OCI-LY1 (cell line): Measurements from ENCODE around the gene IGF2BP2.

ENCODE experiments used
- H2AFZ ChIP-seq: fragments of 200-600 bp; sonication (generic), shearing (Covaris generic); 2 replicates; pipeline ENCODE4 v1.6.0; 2014; ENCODE audit warnings: antibody characterized with exemption, mild to moderate bottlenecking, low read length
- H3F3A ChIP-seq: fragments of 200-600 bp; sonication (generic), shearing (Covaris generic); 2 replicates; pipeline ENCODE4 v1.6.0; 2014; ENCODE audit warnings: mild to moderate bottlenecking, antibody characterized with exemption, low read length, moderate library complexity; ENCODE audit not compliant: insufficient read depth
- H3K27ac ChIP-seq: fragments of 200-600 bp; sonication (generic); 2 replicates; pipeline ENCODE4 v1.5.1; 2014; ENCODE audit warnings: low read length, mixed run types, mild to moderate bottlenecking, low read depth; ENCODE audit not compliant: poor library complexity, severe bottlenecking
- H3K27me3 ChIP-seq: fragments of 200-600 bp; sonication (generic); 2 replicates; pipeline ENCODE4 v1.6.0; 2014; ENCODE audit warnings: antibody characterized with exemption, mild to moderate bottlenecking, low read length, moderate library complexity; ENCODE audit not compliant: insufficient read depth
- H3K36me3 ChIP-seq: fragments of 200-600 bp; sonication (generic); 2 replicates; pipeline ENCODE4 v1.6.1; 2014; ENCODE audit warnings: mild to moderate bottlenecking, antibody characterized with exemption, low read length, moderate library complexity, mixed read lengths; ENCODE audit not compliant: insufficient read depth
- H3K4me1 ChIP-seq: fragments of 200-600 bp; sonication (generic); 2 replicates; pipeline ENCODE4 v1.5.1; 2014; ENCODE audit warnings: mild to moderate bottlenecking, low read length, moderate library complexity; ENCODE audit not compliant: insufficient read depth, severe bottlenecking
- H3K4me2 ChIP-seq: fragments of 200-600 bp; sonication (generic), shearing (Covaris generic); 2 replicates; pipeline ENCODE4 v1.6.1; 2014; ENCODE audit warnings: low read length
- H3K4me3 ChIP-seq: fragments of 200-600 bp; sonication (generic); 2 replicates; pipeline ENCODE4 v1.5.1; 2014; ENCODE audit warnings: low read length, low read depth, mild to moderate bottlenecking, mixed read lengths; ENCODE audit not compliant: poor library complexity, severe bottlenecking
- H3K79me2 ChIP-seq: fragments of 200-600 bp; shearing (Covaris generic); 2 replicates; pipeline ENCODE4 v1.6.1; 2016; ENCODE audit warnings: mixed run types, low read length, mixed read lengths; ENCODE audit not compliant: insufficient read depth
- H3K9ac ChIP-seq: fragments of 200-600 bp; sonication (generic), shearing (Covaris generic); 2 replicates; pipeline ENCODE4 v1.6.1; 2014; ENCODE audit warnings: mild to moderate bottlenecking, low read length, mixed read lengths
- H3K9me2 ChIP-seq: fragments of 200-600 bp; sonication (generic), shearing (Covaris generic); 2 replicates; pipeline ENCODE4 v1.6.1; 2014; ENCODE audit warnings: low read depth, mild to moderate bottlenecking, low read length, mixed read lengths
- H3K9me3 ChIP-seq: fragments of 200-600 bp; shearing (Covaris generic); 2 replicates; pipeline ENCODE4 v1.6.1; 2014; ENCODE audit warnings: low read length, mixed read lengths
- H4K20me1 ChIP-seq: fragments of 200-600 bp; sonication (generic), shearing (Covaris generic); 2 replicates; pipeline ENCODE4 v1.6.0; 2016; ENCODE audit warnings: mild to moderate bottlenecking, low read length; ENCODE audit not compliant: insufficient read depth
- EZH2 ChIP-seq: fragments of 200-600 bp; sonication (generic), shearing (Covaris generic); IDR thresholded peaks from 2 replicates; pipeline ENCODE4 v1.8.0; 2017; ENCODE audit warnings: borderline replicate concordance, mixed run types, mild to moderate bottlenecking, antibody characterized with exemption, low read length, moderate library complexity, mixed read lengths
- TF ChIP-seq, protein P1 (sequence below): fragments of 200-600 bp; sonication (generic), shearing (Covaris generic); IDR thresholded peaks from 2 replicates; pipeline ENCODE4 v1.5.1; 2017; ENCODE audit warnings: mild to moderate bottlenecking, antibody characterized with exemption, low read length, moderate library complexity, mixed read lengths

The IGF2BP2 gene

DNA sequence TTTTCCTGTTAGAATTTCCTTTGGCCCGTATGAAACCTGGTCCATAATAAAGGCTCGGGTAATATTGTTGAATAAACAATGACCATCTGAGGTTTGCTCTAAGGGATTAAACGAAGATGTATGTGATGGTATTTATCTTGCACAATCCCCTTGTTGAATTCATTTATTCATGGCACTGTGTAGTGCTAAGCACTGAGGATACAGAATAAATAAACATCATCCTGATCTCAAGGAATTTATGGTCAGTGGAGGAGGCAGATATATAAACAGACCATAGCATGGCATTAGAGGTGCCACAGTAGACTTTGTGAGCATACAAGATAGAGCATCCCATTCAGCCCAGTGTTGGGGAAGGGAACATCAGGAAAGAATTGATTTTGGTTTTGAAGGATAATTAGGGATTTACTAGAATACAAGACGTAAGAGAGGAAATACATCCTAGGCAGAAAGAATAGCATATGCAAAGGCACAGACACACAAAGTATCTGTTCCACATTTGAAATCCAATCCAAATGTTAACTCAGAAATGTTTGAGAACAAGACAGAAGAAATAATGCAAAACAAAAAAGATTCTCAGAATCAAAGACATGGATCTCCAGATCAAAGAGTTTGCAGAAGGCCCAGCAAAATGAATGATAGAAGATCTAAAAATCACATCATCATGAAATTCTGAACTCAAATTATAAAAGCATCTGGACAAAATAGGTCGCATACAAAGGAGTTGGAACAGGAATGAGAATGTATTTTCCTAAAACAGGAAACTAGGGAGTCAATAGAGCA is 5.4 kb upstream of the IGF2BP2 start:
- H3K27me3 ChIP-seq, result peaks cover 7% of the 10 kb centered on the region; the same call in 1 of the 2 replicates

DNA sequence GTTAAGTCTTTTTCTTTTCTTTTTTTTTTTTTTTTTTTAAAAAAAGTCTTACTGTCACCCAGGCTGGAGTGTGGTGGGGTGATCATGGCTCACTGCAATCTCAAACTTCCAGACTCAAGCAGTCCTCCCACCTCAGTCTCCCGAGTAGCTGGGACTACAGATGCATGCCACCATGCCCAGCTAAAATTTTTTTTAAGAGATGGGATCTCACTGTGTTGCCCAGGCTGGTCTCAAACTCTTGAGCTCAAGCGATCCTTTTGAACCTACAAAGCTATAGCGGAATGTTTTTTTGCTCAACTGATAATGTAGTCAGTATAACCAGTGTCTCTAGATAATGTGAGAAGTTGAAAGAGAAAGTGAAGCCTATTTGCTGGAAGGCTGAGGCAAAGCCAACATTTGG is 3.9 kb upstream of the IGF2BP2 start:
- no peaks in the 10 kb centered on the region for H3K79me2 ChIP-seq
- H3K27me3 ChIP-seq, result peaks cover 7% of the 10 kb centered on the region; the same call in 1 of the 2 replicates
- H2AFZ ChIP-seq, result no peak overlapping the region
- H3K4me2 ChIP-seq, result no peak overlapping the region
- no peak for TF ChIP-seq EZH2
- TF ChIP-seq, protein P1, sequence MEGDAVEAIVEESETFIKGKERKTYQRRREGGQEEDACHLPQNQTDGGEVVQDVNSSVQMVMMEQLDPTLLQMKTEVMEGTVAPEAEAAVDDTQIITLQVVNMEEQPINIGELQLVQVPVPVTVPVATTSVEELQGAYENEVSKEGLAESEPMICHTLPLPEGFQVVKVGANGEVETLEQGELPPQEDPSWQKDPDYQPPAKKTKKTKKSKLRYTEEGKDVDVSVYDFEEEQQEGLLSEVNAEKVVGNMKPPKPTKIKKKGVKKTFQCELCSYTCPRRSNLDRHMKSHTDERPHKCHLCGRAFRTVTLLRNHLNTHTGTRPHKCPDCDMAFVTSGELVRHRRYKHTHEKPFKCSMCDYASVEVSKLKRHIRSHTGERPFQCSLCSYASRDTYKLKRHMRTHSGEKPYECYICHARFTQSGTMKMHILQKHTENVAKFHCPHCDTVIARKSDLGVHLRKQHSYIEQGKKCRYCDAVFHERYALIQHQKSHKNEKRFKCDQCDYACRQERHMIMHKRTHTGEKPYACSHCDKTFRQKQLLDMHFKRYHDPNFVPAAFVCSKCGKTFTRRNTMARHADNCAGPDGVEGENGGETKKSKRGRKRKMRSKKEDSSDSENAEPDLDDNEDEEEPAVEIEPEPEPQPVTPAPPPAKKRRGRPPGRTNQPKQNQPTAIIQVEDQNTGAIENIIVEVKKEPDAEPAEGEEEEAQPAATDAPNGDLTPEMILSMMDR, result no peak
- peaks cover 7% of the 10 kb centered on the region for H3K4me1 ChIP-seq
- no peaks in the 10 kb centered on the region for H3F3A ChIP-seq
- no peak overlapping the region for H3K9ac ChIP-seq
- no peak overlapping the region for H3K4me3 ChIP-seq
- no peaks in the 10 kb centered on the region for H4K20me1 ChIP-seq
- no peaks in the 10 kb centered on the region for H3K9me2 ChIP-seq
- H3K27ac ChIP-seq, result no peak overlapping the region
- H3K9me3 ChIP-seq, result 0 out of 2 replicates have a peak, but pooled peaks cover 2% of the 10 kb centered on the region
- no peaks in the 10 kb centered on the region for H3K36me3 ChIP-seq

More for the DNA sequence above, 5.4 kb upstream of the IGF2BP2 start:
- TF ChIP-seq, protein P1, result no peak
- no peak for TF ChIP-seq EZH2
- Histone ChIP-seq H3F3A (no peaks in the 10 kb centered on the region), H3K4me2 (no peak overlapping the region), H3K9ac (no peak overlapping the region), H4K20me1 (no peaks in the 10 kb centered on the region), H3K27ac (no peak overlapping the region), H3K9me2 (no peaks in the 10 kb centered on the region), H3K9me3 (0 out of 2 replicates have a peak, but pooled peaks cover 2% of the 10 kb centered on the region), H3K4me3 (no peak overlapping the region), H3K36me3 (no peaks in the 10 kb centered on the region), H3K4me1 (no peaks in the 10 kb centered on the region), H3K79me2 (no peaks in the 10 kb centered on the region), H2AFZ (no peak overlapping the region)

DNA sequence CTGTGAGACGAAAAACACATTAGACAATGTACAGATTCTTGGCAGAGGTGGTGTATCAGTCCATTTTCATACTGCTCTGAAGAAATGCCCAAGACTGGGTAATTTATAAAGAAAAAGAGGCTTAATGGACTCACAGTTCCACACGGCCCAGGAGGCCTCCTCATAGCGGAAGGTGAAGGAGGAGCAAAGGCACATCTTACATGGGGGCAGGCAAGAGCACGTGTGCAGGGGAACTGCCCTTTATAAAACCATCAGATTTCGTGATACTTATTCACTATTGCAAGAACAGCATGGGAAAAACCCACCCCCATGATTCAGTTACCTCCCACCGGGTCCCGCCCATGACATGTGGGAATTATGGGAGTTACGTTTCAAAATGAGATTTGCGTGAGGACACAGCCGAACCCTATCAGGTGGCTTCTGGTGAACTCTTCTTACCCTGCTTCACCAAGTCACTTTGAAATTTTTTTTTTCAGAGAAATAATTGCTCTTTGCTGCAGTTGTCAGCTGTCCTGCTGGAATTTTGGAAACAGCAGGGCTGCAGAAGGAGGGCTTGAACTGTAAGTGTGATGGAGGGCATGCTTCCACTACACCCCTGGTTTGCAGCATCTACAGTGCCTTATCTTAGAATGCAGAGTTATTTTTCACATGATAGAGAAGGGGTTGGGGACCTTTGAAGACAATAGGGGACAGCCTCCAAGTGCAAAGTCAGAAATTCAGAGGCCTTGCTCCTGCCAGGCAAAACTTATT is 2.9 kb upstream of the IGF2BP2 start:
- Histone ChIP-seq H3K9me2 (no peaks in the 10 kb centered on the region), H3K9me3 (0 out of 2 replicates have a peak, but pooled peaks cover 2% of the 10 kb centered on the region)

More for the DNA sequence above, 2.9 kb upstream of the IGF2BP2 start:
- no peak overlapping the region for H3K9ac ChIP-seq
- no peaks in the 10 kb centered on the region for H3K36me3 ChIP-seq
- no peak overlapping the region for H3K27ac ChIP-seq
- no peaks in the 10 kb centered on the region for H3F3A ChIP-seq
- H4K20me1 ChIP-seq, result no peaks in the 10 kb centered on the region
- no peak overlapping the region for H3K4me3 ChIP-seq
- H3K27me3 ChIP-seq, result peaks cover 7% of the 10 kb centered on the region; the same call in 1 of the 2 replicates
- no peaks in the 10 kb centered on the region for H3K79me2 ChIP-seq
- no peak overlapping the region for H3K4me2 ChIP-seq
- peaks cover 16% of the 10 kb centered on the region for H3K4me1 ChIP-seq
- H2AFZ ChIP-seq, result no peak overlapping the region
- no peak for TF ChIP-seq EZH2
- TF ChIP-seq, protein P1, result no peak
